HG03520 (cell line): Measurements from ENCODE around the gene GALNT12.

Experiments
- ATAC-seq: cut with Tn5 transposase; IDR thresholded peaks from one replicate; pipeline ENCODE4 v1.9.1; 2021; ENCODE audit warnings: mild to moderate bottlenecking, moderate library complexity; ENCODE audit not compliant: unreplicated experiment

The GALNT12 gene

GRCh38 chr9:98830554-98830953, 23.1 kb downstream of the GALNT12 start:
- ATAC-seq = no peak

- no peak for ATAC-seq
Measured at GRCh38 chr9:98831696-98832095, 24.2 kb downstream of the GALNT12 start.

- no peak for ATAC-seq
Measured at GRCh38 chr9:98832768-98833089, 25.3 kb downstream of the GALNT12 start.

- ATAC-seq = no peak
Measured at GRCh38 chr9:98833090-98833956, 25.9 kb downstream of the GALNT12 start.

- no peak for ATAC-seq
Measured at GRCh38 chr9:98834386-98834785, 26.9 kb downstream of the GALNT12 start.

GRCh38 chr9:98836206-98836605, 28.7 kb downstream of the GALNT12 start:
- no peak for ATAC-seq

DNA sequence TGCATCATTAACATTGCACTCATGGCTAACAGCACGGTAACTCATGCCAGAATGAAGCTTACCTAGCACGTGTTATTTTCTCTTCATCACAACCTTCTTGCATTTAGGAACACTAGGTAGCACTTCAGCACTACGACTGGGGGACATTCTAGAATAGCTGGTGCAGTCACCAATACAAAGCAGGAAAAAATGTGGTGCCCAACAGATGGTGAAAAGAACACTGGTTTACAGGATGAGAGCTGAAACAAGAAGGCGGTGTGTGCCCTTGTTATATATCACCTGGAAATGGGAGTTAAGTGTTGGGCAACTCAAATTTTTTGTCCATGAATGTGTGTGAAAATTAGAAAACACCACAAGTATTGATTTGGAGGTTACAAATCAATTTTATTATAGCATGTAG, 30.0 kb downstream of the GALNT12 start:
- no peak for ATAC-seq

- ATAC-seq = no peak
Measured at GRCh38 chr9:98838155-98838867, 30.8 kb downstream of the GALNT12 start.

GRCh38 chr9:98838868-98839565, 31.5 kb downstream of the GALNT12 start:
- no peak for ATAC-seq

DNA sequence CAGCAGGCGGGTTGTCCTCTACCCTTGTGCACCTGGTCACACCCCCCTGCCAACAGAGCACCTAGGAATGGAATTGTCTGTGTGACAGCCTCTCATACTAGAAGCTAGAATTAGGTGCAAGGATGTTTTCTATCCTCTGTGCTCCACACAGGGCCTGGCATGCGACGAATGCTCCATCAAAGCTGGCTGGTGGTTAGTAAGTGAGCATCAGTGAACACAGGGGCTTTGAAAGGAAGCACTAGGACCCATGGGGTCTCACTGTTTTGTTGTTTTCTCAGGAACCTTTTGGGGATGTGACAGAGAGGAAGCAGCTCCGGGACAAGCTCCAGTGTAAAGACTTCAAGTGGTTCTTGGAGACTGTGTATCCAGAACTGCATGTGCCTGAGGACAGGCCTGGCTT, 32.3 kb downstream of the GALNT12 start:
- no peak for ATAC-seq

GRCh38 chr9:98842510-98842909, 35.0 kb downstream of the GALNT12 start:
- ATAC-seq = no peak

DNA sequence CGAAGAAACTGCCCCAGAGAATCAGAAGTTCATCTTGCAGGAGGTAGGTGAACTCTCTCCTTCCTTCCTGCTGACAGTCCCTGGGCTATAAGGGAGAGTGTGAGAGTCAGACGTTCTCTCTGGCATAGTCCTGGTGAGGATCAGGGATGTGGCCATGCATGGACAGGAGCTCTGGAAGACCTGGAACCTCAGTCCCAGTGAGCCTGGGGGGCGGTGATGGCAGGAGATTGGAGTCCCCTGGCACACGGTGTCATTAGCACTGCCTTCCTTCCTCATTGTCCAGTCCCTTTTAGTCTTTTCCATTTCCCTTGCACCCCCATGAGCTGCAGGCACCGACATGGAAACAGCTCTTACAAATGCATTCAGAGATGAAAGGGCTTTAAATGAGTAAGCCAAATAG, 38.6 kb downstream of the GALNT12 start:
- no peak for ATAC-seq

GRCh38 chr9:98846879-98847278, 39.4 kb downstream of the GALNT12 start:
- no peak for ATAC-seq

DNA sequence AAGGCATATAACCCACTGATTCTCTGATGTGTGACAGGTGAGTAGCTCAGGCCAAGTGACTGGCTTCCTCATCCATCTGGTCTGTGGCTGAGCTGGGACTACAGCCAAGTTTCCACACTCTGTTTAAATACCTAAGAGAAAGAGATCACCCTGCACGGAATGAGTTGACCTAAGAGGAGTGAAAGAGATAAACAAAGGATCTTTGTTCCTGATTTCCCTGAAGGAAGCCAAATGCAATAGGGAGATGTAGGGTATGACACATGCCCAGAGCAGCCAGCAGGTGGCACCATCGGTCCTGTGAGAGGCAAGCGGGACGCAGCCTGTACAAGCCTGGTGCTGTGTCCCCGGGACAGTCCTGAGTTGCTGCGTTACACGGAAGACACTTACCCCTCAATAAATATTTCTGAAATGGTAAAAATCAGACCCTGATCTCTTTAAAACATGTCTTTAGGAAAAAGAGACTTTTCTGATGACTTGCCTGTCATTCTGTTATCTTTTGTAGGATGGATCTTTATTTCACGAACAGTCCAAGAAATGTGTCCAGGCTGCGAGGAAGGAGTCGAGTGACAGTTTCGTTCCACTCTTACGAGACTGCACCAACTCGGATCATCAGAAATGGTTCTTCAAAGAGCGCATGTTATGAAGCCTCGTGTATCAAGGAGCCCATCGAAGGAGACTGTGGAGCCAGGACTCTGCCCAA, 41.1 kb downstream of the GALNT12 start:
- ATAC-seq = peak; percentile 64

- no peak for ATAC-seq
Measured at GRCh38 chr9:98849563-98849962, 42.1 kb downstream of the GALNT12 start.

GRCh38 chr9:98850851-98851729, 43.6 kb downstream of the GALNT12 start:
- ATAC-seq = no peak

- ATAC-seq = no peak
Measured at GRCh38 chr9:98851730-98852459, 44.4 kb downstream of the GALNT12 start.

GRCh38 chr9:98852460-98852734, 44.9 kb downstream of the GALNT12 start:
- no peak for ATAC-seq

GRCh38 chr9:98852961-98853360, 45.5 kb downstream of the GALNT12 start:
- ATAC-seq = no peak

- no peak for ATAC-seq
Measured at GRCh38 chr9:98854266-98854665, 46.8 kb downstream of the GALNT12 start.
